ENCODE data around the gene TUBGCP6.

- TF ChIP-seq, protein P1, sequence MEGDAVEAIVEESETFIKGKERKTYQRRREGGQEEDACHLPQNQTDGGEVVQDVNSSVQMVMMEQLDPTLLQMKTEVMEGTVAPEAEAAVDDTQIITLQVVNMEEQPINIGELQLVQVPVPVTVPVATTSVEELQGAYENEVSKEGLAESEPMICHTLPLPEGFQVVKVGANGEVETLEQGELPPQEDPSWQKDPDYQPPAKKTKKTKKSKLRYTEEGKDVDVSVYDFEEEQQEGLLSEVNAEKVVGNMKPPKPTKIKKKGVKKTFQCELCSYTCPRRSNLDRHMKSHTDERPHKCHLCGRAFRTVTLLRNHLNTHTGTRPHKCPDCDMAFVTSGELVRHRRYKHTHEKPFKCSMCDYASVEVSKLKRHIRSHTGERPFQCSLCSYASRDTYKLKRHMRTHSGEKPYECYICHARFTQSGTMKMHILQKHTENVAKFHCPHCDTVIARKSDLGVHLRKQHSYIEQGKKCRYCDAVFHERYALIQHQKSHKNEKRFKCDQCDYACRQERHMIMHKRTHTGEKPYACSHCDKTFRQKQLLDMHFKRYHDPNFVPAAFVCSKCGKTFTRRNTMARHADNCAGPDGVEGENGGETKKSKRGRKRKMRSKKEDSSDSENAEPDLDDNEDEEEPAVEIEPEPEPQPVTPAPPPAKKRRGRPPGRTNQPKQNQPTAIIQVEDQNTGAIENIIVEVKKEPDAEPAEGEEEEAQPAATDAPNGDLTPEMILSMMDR (IDR thresholded peaks at IDR 0.05): no peak
- no peak for TF ChIP-seq POLR2A (IDR thresholded peaks at IDR 0.05)
Measured at GRCh38 chr22:50200461-50201190, 44.2 kb downstream of the TUBGCP6 start, which contains the start of gene SELENOO.

Data from stomach (tissue), 4 donors.